Transverse colon (tissue), 3 donors: ENCODE measurements around the gene SF3B6.

ENCODE experiments used
- POLR2A ChIP-seq: fragments of 450-650 bp; IDR thresholded peaks from one replicate; pipeline ENCODE4 v1.6.1; 2016; ENCODE audit warnings: antibody characterized with exemption, mild to moderate bottlenecking, moderate library complexity
- POLR2AphosphoS5 ChIP-seq, 3 donors: sonication (generic); formaldehyde crosslinking; IDR thresholded peaks; one replicate each; pipeline ENCODE4 v1.6.1; 2016; ENCODE audit warnings: antibody characterized with exemption in 3 of 3

GRCh38 chr2:24038786-24039499 lies 37.2 kb downstream of the SF3B6 start:
- TF ChIP-seq POLR2A (no peak), POLR2AphosphoS5 (IDR thresholded peaks at IDR 0.05) (no peak)
